HG03097 (cell line): ENCODE measurements around the gene IFIT1B.
A peak's percentile ranks its signal among the peaks of the same experiment; 100 is the strongest.
"Not testable (repeated sequence)": the region's sequence is repeated elsewhere in the genome, so short reads cannot be mapped to it uniquely, and the experiment has no call there.

Experiments used
- ATAC-seq: cut with Tn5 transposase; IDR thresholded peaks from one replicate; pipeline ENCODE4 v1.9.1; 2021; ENCODE audit not compliant: unreplicated experiment, low FRiP score

IFIT1B gene

DNA sequence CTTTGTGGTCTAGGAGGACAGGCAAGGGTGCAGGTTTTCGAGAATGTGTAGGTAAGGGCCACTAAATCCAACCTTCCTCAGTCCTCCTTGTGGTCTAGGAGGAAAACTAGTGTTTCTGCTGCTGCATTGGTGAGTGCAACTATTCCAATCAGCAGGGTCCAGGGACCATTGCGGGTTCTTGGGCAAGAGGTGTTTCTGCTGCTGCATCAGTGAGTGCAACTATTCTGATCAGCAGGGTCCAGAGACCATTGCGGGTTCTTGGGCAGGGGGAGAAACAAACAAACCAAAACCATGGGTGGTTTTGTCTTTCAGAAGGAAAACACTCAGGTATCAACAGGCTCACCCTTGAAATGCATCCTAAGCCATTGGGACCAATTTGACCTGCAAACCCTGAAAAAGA is 29.9 kb downstream of the IFIT1B start:
- ATAC-seq: not testable (repeated sequence)

DNA sequence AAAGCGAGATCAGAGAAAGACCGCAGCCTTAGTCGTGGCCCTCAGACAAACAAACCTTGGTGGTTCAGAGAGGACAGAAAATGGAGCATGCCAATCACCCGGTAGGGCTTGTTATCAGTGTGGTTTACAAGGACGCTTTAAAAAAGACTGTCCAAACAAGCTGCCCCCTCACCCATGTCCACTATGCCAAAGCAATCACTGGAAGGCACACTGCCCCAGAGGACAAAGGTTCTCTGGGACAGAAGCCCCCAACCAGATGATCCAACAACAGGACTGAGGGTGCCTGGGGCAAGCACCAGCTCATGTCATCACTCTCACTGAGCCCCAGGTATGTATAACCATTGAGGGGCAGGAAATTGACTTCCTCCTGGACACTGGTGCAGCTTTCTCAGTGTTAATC is 31.4 kb downstream of the IFIT1B start:
- not testable (repeated sequence) for ATAC-seq

DNA sequence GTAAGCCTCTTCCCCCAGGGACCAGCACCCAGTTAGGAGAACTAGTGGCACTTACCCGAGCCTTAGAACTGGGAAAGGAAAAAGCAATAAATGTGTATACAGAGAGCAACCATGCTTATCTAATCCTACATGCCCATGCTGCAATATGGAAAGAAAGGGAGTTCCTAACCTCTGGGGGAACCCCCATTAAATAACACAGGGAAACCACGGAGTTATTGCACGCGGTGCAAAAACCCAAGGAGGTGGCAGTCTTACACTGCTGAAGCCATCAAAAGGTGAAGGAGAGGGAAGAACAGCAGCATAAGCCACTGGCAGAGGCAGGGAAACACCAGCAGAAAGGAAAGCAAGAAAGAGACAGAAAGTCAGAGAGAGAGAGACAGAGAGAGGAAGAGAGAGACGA is 32.7 kb downstream of the IFIT1B start:
- not testable (repeated sequence) for ATAC-seq

DNA sequence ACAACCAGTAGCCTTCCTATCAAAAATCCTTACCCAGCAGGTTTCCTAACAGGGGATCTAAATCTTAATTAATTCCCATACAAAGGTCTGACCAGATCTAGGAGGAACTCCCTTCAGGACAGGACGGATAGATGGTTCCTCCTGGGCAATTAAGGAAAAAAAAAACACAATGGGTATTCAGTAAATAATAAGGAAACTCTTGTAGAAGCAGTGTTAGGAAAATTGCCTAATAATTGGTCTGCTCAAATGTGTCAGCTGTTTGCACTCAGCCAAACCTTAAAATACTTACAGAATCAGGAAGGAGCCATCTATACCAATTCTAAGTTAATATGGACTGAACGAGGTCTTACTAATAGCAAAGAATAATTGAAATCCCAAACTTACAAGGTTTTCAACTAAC is 33.3 kb downstream of the IFIT1B start:
- ATAC-seq: not testable (repeated sequence)

DNA sequence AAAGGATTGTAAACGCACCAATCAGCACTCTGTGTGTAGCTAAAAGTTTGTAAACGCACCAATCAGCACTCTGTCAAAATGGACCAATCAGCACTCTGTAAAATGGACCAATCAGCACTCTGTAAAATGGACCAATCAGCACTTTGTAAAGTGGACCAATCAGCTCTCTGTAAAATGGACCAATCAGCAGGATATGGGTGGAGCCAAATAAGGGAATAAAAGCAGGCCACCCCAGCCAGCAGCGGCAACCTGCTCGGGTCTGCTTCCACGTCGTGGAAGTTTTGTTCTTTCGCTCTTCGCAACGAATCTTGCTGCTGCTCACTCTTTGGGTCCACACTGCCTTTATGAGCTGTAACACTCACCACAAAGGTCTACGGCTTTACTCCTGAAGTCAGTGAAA is 34.4 kb downstream of the IFIT1B start:
- ATAC-seq: not testable (repeated sequence)

DNA sequence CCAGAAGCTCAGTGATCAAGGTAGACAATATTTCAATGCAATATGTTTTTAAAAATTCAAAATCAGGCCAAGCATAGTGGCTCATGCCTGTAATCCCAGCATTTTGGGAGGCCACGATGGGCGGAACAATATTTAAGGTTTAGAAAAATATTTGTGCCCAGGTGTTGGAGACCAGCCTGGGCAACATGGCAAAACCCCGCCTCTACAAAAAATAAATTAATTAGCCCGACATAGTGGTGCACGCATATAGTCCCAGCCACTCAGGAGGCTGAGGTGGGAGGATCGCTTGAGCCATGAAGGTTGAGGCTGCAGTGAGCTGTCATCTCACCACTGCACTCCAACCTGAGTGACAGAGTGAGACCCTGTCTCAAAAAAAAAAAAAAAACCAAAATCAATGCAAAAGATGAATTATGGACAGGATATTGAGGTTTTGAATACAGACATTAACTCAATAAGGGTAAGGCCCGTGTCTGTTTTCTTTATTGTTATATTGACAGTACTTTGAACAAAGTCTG is 35.6 kb downstream of the IFIT1B start:
- no peak for ATAC-seq

DNA sequence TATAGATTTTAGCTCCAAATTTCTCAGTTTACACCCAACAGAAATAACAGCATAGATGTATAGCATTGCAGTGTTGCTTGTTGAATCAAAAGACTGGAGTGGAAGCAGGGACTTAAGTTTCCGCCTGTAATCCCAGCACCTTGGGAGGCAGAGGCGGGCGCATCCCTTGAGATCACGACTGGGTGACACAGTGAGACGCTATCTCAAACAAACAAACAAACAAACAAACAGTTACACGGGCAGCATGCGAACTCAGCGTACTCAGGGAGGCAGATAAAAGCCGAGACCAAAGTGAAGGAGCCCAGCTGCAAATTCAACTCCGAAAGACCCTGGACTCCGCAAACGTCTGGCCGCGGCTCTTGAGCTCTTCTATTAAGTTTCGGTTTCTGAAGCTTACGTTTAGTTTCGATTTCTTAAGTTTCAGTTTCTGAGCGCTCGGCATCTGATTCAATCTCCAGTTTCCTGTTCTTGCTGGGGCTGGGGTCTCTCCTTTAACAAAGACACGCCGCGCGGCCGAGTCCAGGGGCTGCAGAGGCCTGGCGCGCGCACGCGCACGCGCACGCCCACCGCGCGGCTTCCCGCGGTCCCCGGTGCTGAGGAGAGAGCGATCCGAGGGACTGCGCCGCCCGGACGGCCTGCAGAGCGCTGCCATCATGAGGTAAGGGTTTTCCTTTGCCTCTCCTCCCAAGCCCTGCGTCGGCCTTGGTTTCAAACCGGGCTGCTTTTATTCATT is 36.5 kb downstream of the IFIT1B start, which contains the start of gene IFIT5:
IFIT5 (plus strand) TSS at position 423 of the 733 bp plus-strand sequence; CDS start at position 654, 231 bp downstream.
- ATAC-seq: peak; percentile 71

DNA sequence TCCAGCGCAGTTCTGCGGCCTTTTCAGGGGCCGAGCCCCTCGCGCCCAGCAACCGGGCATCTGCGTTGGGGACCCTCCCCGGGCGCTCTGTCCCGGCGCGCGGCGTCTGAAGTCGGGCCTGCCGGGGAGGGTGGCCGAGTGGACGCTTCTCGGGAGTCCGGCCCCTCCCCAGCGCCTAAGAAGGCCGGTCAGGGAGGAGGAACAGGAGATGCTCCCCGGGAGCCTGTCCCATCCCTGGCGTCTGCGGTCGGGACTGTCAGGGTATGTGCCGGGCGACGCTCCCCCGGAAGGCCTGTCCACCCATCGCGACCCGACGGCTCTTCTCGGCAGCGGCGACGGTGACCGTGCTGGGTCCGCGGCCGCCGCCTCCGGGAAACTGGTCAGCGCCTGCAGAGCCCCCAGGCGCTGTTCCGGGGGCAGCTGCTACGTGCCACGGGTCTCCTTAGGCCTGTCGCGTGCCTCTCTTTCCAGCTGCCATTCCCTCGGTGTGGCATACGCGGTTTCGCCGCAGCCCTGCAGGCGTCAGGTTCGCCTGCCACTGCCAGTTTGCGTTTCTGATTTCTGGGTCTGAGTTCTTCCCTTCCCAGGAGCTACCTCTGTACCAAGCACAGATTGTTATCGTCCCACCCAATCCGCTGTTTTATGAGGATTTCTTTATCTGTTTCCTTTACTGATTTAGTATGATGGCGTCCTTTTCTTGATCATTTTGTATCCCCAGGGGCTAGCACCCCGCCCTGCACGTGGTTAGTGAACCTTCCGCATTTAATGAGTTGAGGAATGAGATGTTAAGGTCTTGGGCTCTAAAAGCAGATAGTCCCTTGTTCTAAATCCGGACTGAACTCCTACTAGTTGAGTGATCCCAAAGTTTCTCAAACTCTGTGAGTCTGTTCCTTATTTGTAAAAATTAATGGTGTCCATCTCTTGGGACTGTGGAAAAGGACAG is 37.3 kb downstream of the IFIT1B start:
- peak; percentile 36 for ATAC-seq

DNA sequence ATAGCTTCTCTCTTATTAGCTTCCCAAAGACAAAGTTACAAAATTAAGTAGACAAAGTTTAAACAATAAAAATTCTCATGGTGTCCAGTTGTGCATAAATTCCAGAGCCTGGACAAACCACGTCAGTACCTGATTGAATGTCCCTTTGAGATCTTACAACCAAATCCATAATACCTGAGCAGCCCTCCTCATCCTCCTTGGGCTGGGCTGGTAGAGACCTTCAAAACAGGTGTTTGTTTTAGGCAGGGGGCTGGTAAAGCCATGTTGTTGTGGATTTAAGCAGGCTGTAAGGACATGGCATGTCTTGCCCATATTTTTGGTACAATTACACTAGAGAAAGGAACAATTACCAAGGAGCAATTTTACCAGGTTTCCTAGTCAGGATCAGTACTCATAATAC is 38.6 kb downstream of the IFIT1B start:
- no peak for ATAC-seq

DNA sequence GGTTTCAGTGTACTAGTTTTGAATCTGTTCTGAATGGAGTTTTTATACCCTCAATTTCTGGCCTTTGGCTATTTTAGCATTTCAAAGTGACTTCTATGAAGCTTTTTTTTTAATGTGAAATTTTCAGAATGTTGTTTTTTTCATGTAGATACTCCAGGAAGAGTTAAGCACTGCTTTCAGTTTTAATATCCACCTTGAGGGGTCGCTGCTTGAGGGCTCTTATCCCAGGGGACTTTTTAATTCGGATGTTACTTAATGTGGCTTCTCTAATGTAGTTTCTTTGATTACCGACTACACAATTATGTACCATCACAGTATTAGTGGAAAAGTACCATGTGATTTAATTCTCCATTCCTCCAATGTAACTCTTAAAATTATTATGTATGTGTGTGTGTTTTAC is 41.7 kb downstream of the IFIT1B start:
- ATAC-seq: no peak

DNA sequence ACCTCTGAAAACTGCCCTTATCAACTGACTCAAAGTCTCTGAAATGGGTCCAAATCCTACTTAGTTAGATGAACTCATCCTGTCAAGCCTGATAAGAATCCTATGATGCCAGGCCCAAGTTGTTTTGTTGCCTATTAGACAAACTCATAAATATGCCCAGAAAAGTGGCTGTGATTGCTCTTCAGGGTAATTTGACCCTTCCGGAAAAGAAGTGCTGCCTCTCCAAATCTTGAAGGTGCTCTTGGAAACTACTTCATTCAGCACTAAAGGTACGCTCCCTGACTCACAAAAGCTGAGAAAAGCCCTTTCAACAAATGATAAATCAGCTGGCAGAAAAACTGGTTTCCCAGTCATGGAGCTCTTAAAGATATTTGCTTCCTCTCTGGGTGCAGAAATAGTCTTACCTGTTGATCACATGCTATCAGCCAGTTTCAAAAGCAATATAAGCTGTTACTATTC is 43.2 kb downstream of the IFIT1B start:
- ATAC-seq: no peak

DNA sequence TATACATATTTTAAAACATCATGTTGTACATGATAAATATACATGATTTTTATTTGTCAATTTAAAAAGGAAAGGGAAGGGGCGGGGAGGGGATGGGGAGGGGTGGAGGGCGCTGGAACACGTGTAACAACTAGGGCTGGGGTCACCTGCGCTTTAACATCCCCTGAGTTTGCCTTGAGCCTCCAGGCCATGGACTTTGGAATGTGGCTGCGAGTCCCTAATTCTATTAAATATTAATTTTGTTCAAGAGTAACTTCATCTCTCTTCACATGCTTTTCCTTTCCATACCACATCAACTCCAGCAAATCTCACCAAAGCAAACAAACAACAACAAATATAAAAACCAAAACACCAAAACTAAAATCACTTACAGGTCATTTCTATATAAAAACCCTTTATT is 47.1 kb downstream of the IFIT1B start:
- ATAC-seq: no peak

DNA sequence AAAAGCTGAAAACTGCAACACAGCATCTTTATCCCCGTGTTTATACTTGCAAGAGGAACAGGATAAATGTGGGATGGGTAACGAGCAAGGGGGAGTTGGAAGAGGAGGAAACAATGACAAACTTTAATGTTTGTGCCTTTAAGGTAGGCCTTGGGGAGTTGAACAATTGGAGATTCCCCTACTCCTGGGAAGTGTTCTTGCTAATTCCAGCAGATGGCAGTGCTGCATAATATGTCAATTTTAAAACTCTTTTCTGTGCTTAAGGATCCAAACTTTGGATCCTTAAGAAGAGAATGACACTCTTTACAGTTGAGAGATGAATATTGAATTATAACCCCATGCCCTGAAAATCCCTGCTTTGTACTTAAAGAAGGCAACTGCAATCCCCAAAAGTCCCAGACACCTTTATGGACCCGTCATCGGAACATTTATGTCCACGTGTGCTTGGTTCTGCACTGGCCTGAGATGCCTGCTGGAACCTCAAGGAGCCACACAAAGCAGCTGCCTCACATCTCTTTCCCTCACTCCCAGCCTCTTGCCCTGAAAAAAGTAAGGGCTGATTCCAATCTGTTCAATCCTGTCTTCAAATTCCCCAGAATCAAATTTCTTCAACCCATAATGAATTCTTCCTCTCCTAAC is 48.5 kb downstream of the IFIT1B start:
- no peak for ATAC-seq

DNA sequence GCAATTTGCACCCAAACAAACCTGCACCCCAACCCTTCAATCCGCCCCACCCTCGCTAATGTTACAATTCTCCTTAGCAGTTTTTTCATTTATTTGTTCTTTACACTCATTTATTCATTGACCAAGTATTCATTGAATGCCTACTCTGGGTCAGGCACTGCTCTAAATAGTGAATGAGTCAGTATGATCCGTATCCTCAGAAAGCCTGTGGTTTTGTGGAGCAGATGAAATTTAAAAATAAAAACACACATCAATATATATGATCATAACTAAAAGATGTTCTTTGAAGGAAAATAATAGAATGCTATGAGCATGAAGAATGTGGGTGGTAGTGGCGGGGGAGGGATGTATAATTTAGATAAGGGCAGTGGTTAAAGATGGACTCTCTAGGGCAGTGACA is 49.8 kb downstream of the IFIT1B start:
- no peak for ATAC-seq

DNA sequence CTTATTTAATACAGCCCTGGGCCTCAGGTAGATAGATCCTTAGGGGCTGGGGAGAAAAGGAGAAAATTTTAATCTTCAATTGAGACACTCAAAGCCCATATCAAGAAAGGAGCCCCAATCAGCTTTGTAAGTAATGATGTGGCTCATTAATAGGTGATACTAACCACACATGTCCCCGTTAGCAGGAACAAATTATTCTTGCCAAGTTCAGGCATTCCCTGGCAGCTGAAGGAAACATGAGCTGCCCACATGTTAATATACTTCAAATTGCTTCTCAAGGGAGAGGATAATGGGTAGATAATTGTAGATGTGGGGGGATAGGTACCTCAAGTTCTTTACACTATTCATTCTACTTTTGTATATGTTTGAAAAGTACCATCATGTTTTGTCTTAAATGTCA is 51.0 kb downstream of the IFIT1B start:
- no peak for ATAC-seq

DNA sequence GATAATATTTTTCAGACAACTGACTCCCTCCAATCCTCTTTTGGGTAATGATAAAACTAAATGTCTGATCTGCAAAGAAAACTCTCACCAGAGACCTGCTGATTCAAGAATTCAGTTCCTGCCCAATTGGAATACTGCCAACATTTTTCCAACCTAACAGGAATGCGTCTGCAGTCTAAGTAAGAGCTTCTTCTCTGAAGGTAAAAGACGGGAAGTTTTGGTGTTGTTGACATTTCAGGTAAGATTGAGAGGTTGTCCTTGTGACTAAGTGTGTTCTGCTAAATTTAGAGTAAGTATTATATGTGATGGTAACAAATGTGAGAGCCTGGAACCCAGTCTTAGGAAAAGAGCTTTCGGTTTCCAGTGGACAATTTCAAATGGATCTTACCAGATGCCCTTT is 54.1 kb downstream of the IFIT1B start:
- no peak for ATAC-seq
